WERI-Rb-1 (cell line): Measurements from ENCODE around the gene ZNF343.
A peak's percentile ranks its signal among the peaks of the same experiment; 100 is the strongest.
"Not testable (repeated sequence)": the region's sequence is repeated elsewhere in the genome, so short reads cannot be mapped to it uniquely, and the experiment has no call there.

ENCODE experiments used
- DNase-seq: peaks from one replicate; pipeline ENCODE4 v3.0.0-alpha.2; 2020
- H3K27ac ChIP-seq: fragments of 250-450 bp; sonication (Bioruptor Pico); 2 replicates; pipeline ENCODE4 v1.5.1; 2020; ENCODE audit warnings: mild to moderate bottlenecking, moderate library complexity
- H3K27me3 ChIP-seq: fragments of 250-450 bp; sonication (Bioruptor Pico); 2 replicates; pipeline ENCODE4 v1.5.1; 2021; ENCODE audit warnings: mild to moderate bottlenecking, low read depth, moderate library complexity; ENCODE audit not compliant: insufficient read depth, severe bottlenecking
- H3K36me3 ChIP-seq: fragments of 250-450 bp; sonication (Bioruptor Pico); 2 replicates; pipeline ENCODE4 v1.5.1; 2020; ENCODE audit warnings: mild to moderate bottlenecking, moderate library complexity
- H3K4me3 ChIP-seq: 2 replicates; pipeline ENCODE4 v1.5.1; 2011; ENCODE audit warnings: low read depth, mild to moderate bottlenecking, control low read depth, low read length
- H3K9me3 ChIP-seq: fragments of 250-450 bp; sonication (Bioruptor Pico); 2 replicates; pipeline ENCODE4 v1.5.1; 2021; ENCODE audit warnings: mild to moderate bottlenecking, moderate library complexity; ENCODE audit not compliant: severe bottlenecking
- TF ChIP-seq, protein P1 (sequence below): IDR thresholded peaks from 2 replicates; pipeline ENCODE4 v1.5.1; 2011; ENCODE audit warnings: low read depth, mild to moderate bottlenecking, control low read depth, inconsistent platforms, low read length

The ZNF343 gene

DNA sequence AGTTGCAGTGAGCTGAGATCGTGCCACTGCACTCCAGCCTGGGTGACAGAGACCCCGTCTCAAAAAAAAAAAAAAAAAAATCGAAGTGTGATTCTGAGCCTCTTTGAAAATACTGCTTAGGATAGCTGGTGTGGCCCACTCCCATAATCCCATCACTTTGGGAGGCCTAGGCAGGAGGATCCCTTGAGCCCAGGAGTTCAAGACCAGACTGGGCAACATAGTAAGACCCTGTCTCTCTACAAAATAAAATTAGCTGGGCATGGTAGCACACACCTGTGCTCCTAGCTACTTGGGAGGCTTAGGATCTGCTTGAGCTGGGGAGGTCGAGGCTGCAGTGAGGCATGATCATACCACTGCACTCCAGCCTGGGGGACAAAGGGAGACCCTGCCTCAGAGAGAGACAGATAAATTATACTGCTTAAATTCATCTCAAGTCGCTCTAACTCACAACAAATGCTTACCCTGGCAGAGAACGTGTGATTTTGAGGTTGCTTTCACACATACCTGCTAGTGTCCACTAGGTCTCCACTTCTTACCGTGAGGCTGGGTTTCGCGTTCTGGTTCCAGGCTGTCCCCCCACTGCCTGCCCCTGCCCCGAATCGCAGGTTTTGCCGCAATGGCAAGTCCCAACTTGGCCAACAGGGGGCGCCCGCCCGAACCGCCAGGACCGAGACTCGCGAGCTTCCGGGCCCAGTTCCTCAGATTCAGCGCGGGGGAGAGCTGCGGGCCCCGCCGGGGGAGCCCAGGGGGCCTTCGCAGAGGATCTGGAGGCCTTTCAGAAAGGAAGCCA is 15.4 kb upstream of the ZNF343 start:
- peak overlapping the region; percentile 91 for H3K4me3 ChIP-seq
- peak; percentile 91 for DNase-seq
- H3K36me3 ChIP-seq, result no peaks in the 10 kb centered on the region
- no peaks in the 10 kb centered on the region for H3K27me3 ChIP-seq
- no peaks in the 10 kb centered on the region for H3K9me3 ChIP-seq
- TF ChIP-seq, protein P1, sequence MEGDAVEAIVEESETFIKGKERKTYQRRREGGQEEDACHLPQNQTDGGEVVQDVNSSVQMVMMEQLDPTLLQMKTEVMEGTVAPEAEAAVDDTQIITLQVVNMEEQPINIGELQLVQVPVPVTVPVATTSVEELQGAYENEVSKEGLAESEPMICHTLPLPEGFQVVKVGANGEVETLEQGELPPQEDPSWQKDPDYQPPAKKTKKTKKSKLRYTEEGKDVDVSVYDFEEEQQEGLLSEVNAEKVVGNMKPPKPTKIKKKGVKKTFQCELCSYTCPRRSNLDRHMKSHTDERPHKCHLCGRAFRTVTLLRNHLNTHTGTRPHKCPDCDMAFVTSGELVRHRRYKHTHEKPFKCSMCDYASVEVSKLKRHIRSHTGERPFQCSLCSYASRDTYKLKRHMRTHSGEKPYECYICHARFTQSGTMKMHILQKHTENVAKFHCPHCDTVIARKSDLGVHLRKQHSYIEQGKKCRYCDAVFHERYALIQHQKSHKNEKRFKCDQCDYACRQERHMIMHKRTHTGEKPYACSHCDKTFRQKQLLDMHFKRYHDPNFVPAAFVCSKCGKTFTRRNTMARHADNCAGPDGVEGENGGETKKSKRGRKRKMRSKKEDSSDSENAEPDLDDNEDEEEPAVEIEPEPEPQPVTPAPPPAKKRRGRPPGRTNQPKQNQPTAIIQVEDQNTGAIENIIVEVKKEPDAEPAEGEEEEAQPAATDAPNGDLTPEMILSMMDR, result peak; percentile 89
- peak overlapping the region; percentile 82 for H3K27ac ChIP-seq

DNA sequence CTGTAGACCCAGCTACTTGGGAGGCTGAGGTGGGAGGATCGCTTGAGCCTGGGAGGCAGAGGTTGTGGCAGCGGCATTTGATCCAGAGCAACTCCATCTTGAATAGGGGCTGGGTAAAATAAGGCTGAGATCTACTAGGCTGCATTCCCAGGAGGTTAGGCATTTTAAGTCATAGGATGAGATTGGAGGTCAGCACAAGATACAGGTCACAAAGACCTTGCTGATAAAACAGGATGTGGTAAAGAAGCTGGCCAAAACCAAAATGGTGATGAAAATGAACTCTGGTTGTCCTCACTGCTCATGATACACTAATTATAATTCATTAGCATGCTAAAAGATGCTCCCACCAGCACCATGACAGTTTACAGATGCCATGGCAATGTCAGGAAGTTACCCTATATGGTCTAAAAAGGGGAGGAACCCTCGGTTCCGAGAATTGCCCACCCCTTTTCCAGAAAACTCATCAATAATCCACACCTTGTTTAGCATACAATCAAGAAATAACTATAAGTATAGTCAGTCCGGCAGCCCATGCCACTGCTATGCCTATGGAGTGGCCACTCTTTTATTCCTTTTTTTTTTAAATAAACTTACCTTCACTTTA is 14.2 kb upstream of the ZNF343 start:
- H3K9me3 ChIP-seq, H3K27me3 ChIP-seq, H3K36me3 ChIP-seq, DNase-seq, H3K27ac ChIP-seq, H3K4me3 ChIP-seq: not testable (repeated sequence)

DNA sequence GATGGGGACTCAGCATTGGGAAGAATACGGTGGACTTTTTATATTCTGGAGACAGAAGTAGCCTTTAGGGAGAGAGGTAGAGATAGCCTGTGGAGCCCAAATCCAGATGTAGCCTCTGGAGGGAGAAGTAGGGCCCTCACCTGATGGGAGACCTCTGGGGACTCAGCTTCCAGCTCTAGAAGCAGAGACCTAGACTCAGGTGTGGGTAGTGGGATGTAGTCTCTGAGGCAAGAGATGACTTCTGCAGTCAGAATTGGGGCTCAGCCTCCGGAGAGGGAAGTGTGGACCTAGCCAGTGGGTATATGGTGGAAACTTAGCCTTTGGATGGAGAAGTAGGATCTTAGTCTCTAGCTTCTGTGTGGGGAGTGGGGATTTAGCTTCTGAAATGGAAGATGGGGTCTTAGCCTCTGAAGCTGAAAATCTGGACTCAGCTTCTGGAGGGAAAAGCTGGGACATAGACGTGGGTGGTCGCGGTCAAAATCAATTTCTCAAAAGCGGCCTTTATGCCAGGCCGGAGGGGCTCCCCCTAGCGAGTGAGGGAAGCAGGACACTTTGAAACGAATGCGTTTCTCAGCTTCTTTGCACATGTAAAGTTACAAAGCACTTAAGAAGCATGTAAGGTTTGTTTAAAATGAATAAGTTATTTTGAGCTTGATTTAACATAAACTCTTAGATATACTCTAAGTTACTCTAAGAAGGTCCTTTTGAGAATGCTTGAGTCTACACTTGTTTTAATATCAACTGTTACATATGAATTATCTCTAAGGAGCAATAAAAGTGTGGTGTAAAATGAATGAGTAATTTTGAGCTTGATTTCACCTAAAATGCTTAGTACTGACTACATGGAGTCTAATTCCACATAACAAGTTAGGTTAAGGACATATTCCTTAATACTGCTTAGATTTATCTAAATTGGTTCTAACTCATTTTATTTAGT is 12.9 kb upstream of the ZNF343 start:
- Histone ChIP-seq H3K9me3 (no peaks in the 10 kb centered on the region), H3K4me3 (no peak overlapping the region), H3K27ac (no peak overlapping the region), H3K36me3 (no peaks in the 10 kb centered on the region), H3K27me3 (no peaks in the 10 kb centered on the region)
- DNase-seq, result peak; percentile 61
- TF ChIP-seq, protein P1, result peak; percentile 78

- TF ChIP-seq, protein P1, result no peak
- H3K36me3 ChIP-seq, result no peaks in the 10 kb centered on the region
- no peak overlapping the region for H3K4me3 ChIP-seq
- H3K9me3 ChIP-seq, result no peaks in the 10 kb centered on the region
- no peak for DNase-seq
- no peaks in the 10 kb centered on the region for H3K27me3 ChIP-seq
- H3K27ac ChIP-seq, result no peak overlapping the region
Measured at GRCh38 chr20:2520617-2521016, 11.9 kb upstream of the ZNF343 start.

- H3K27ac ChIP-seq, result no peak overlapping the region
- no peaks in the 10 kb centered on the region for H3K27me3 ChIP-seq
- no peak overlapping the region for H3K4me3 ChIP-seq
- no peaks in the 10 kb centered on the region for H3K9me3 ChIP-seq
- TF ChIP-seq, protein P1, result no peak
- no peaks in the 10 kb centered on the region for H3K36me3 ChIP-seq
- no peak for DNase-seq
Measured at GRCh38 chr20:2519115-2519809, 10.5 kb upstream of the ZNF343 start.
